ENCODE data around the gene CLEC6A. TPM values are rescaled to one million over a fixed set of nuclear protein-coding genes. Genes with fewer than 3 reads are reported as not detected.

Gene CLEC6A
- total RNA-seq, 1 experiment from 2014 or later: not detected

GRCh38 chr12:8453796-8454195 is 2.0 kb upstream of the CLEC6A start:
- ChIA-PET POLR2A (no interaction called here), CTCF (interaction anchor here (0.7 to 1.4 kb wide), 3 partner anchors 63 to 993 kb away, joined by 3 to 4 read pairs (median 4); no protein-coding TSS in a partner anchor)
- peaks cover 25% of the 10 kb centered on the region for H3K27me3 Mint-ChIP-seq (ENCODE audit: insufficient read depth, unreplicated experiment)
- H3K4me3 Mint-ChIP-seq (ENCODE audit: unreplicated experiment): no peak overlapping the region
- DNase-seq (ENCODE audit: unreplicated experiment): no peak
- no peaks in the 10 kb centered on the region for H3K36me3 Mint-ChIP-seq (ENCODE audit: insufficient read depth, unreplicated experiment)
- no peak for TF ChIP-seq CTCF (IDR thresholded peaks at IDR 0.05; ENCODE audit: unreplicated experiment)
- no peaks in the 10 kb centered on the region for H3K4me1 Mint-ChIP-seq (ENCODE audit: insufficient read depth, unreplicated experiment)
- intact Hi-C loops (cut with micrococcal nuclease): no loop called here
- H3K27ac Mint-ChIP-seq (ENCODE audit: low read depth, unreplicated experiment): no peak overlapping the region
- no peaks in the 10 kb centered on the region for H3K9me3 Mint-ChIP-seq (ENCODE audit: unreplicated experiment)
- BruUV-seq (replicated peaks): no TSS peak

- TF ChIP-seq CTCF (IDR thresholded peaks at IDR 0.05; ENCODE audit: unreplicated experiment): no peak
- H3K4me3 Mint-ChIP-seq (ENCODE audit: unreplicated experiment): no peak overlapping the region
- H3K36me3 Mint-ChIP-seq (ENCODE audit: insufficient read depth, unreplicated experiment): no peaks in the 10 kb centered on the region
- intact Hi-C loops (cut with micrococcal nuclease): no loop called here
- H3K27ac Mint-ChIP-seq (ENCODE audit: low read depth, unreplicated experiment): no peak overlapping the region
- no TSS peak for BruUV-seq (replicated peaks)
- H3K27me3 Mint-ChIP-seq (ENCODE audit: insufficient read depth, unreplicated experiment): peaks cover 36% of the 10 kb centered on the region
- no peaks in the 10 kb centered on the region for H3K4me1 Mint-ChIP-seq (ENCODE audit: insufficient read depth, unreplicated experiment)
- no peak for DNase-seq (ENCODE audit: unreplicated experiment)
- CTCF ChIA-PET: no interaction called here
- H3K9me3 Mint-ChIP-seq (ENCODE audit: unreplicated experiment): no peaks in the 10 kb centered on the region
- POLR2A ChIA-PET: no interaction called here
These were observed 491 bp upstream of the CLEC6A start for GRCh38 chr12:8455271-8455670.

- BruUV-seq (replicated peaks): no TSS peak
- Mint-ChIP-seq H3K9me3 (ENCODE audit: unreplicated experiment) (no peaks in the 10 kb centered on the region), H3K27ac (ENCODE audit: low read depth, unreplicated experiment) (no peak overlapping the region), H3K4me3 (ENCODE audit: unreplicated experiment) (no peak overlapping the region), H3K4me1 (ENCODE audit: insufficient read depth, unreplicated experiment) (no peaks in the 10 kb centered on the region), H3K27me3 (ENCODE audit: insufficient read depth, unreplicated experiment) (peaks cover 25% of the 10 kb centered on the region), H3K36me3 (ENCODE audit: insufficient read depth, unreplicated experiment) (no peaks in the 10 kb centered on the region)
- POLR2A ChIA-PET: no interaction called here
- CTCF ChIA-PET: interaction anchor here (0.5 kb wide), 1 partner anchor 147 kb away, joined by 5 read pairs; no protein-coding TSS in a partner anchor
- intact Hi-C loops (cut with micrococcal nuclease): no loop called here
- no peak for TF ChIP-seq CTCF (IDR thresholded peaks at IDR 0.05; ENCODE audit: unreplicated experiment)
- DNase-seq (ENCODE audit: unreplicated experiment): no peak
These were observed 5.7 kb downstream of the CLEC6A start for GRCh38 chr12:8461426-8461825.

- no peaks in the 10 kb centered on the region for H3K27me3 Mint-ChIP-seq (ENCODE audit: insufficient read depth, unreplicated experiment)
- no peaks in the 10 kb centered on the region for H3K9me3 Mint-ChIP-seq (ENCODE audit: unreplicated experiment)
These were observed 9.7 kb downstream of the CLEC6A start for GRCh38 chr12:8465301-8465996.

More at GRCh38 chr12:8465301-8465996, 9.7 kb downstream of the CLEC6A start:
- no TSS peak for BruUV-seq (replicated peaks)
- Mint-ChIP-seq H3K27ac (ENCODE audit: low read depth, unreplicated experiment) (no peak overlapping the region), H3K36me3 (ENCODE audit: insufficient read depth, unreplicated experiment) (no peaks in the 10 kb centered on the region), H3K4me3 (ENCODE audit: unreplicated experiment) (no peak overlapping the region), H3K4me1 (ENCODE audit: insufficient read depth, unreplicated experiment) (no peaks in the 10 kb centered on the region)
- CTCF ChIA-PET: no interaction called here
- no peak for DNase-seq (ENCODE audit: unreplicated experiment)
- POLR2A ChIA-PET: no interaction called here
- intact Hi-C loops (cut with micrococcal nuclease): no loop called here
- no peak for TF ChIP-seq CTCF (IDR thresholded peaks at IDR 0.05; ENCODE audit: unreplicated experiment)
